ENCODE measurements around the gene KCNC1.

KCNC1 gene

GRCh38 chr11:17700991-17701390, 33.6 kb upstream of the KCNC1 start:
- TF ChIP-seq GATA3 (IDR thresholded peaks at IDR 0.05; ENCODE audit: low read depth, low read length) (no peak), GATA2 (IDR thresholded peaks at IDR 0.05; ENCODE audit: low read depth, low read length) (no peak)

- no peak for TF ChIP-seq GATA2 (IDR thresholded peaks at IDR 0.05; ENCODE audit: low read depth, low read length)
- no peak for TF ChIP-seq GATA3 (IDR thresholded peaks at IDR 0.05; ENCODE audit: low read depth, low read length)
Measured at GRCh38 chr11:17702876-17703275, 31.7 kb upstream of the KCNC1 start.

- TF ChIP-seq GATA3 (IDR thresholded peaks at IDR 0.05; ENCODE audit: low read depth, low read length) = no peak
- TF ChIP-seq GATA2 (IDR thresholded peaks at IDR 0.05; ENCODE audit: low read depth, low read length) = no peak
Measured at GRCh38 chr11:17703951-17704350, 30.6 kb upstream of the KCNC1 start.

GRCh38 chr11:17707830-17708229, 26.8 kb upstream of the KCNC1 start:
- TF ChIP-seq GATA2 (IDR thresholded peaks at IDR 0.05; ENCODE audit: low read depth, low read length) (no peak), GATA3 (IDR thresholded peaks at IDR 0.05; ENCODE audit: low read depth, low read length) (no peak)

GRCh38 chr11:17711836-17712235, 22.7 kb upstream of the KCNC1 start:
- no peak for TF ChIP-seq GATA3 (IDR thresholded peaks at IDR 0.05; ENCODE audit: low read depth, low read length)

- no peak for TF ChIP-seq GATA2 (IDR thresholded peaks at IDR 0.05; ENCODE audit: low read depth, low read length)
- no peak for TF ChIP-seq GATA3 (IDR thresholded peaks at IDR 0.05; ENCODE audit: low read depth, low read length)
Measured at GRCh38 chr11:17713851-17714250, 20.7 kb upstream of the KCNC1 start.

- TF ChIP-seq GATA2 (IDR thresholded peaks at IDR 0.05; ENCODE audit: low read depth, low read length) (no peak), GATA3 (IDR thresholded peaks at IDR 0.05; ENCODE audit: low read depth, low read length) (no peak)
Measured at GRCh38 chr11:17714356-17714854, 20.2 kb upstream of the KCNC1 start.

GRCh38 chr11:17714870-17715269, 19.7 kb upstream of the KCNC1 start:
- TF ChIP-seq GATA2 (IDR thresholded peaks at IDR 0.05; ENCODE audit: low read depth, low read length) (no peak), GATA3 (IDR thresholded peaks at IDR 0.05; ENCODE audit: low read depth, low read length) (no peak)

GRCh38 chr11:17716807-17717206, 17.8 kb upstream of the KCNC1 start:
- no peak for TF ChIP-seq GATA3 (IDR thresholded peaks at IDR 0.05; ENCODE audit: low read depth, low read length)
- TF ChIP-seq GATA2 (IDR thresholded peaks at IDR 0.05; ENCODE audit: low read depth, low read length) = no peak

GRCh38 chr11:17718015-17718414, 16.6 kb upstream of the KCNC1 start:
- no peak for TF ChIP-seq GATA2 (IDR thresholded peaks at IDR 0.05; ENCODE audit: low read depth, low read length)
- TF ChIP-seq GATA3 (IDR thresholded peaks at IDR 0.05; ENCODE audit: low read depth, low read length) = no peak

GRCh38 chr11:17718510-17718962, 16.0 kb upstream of the KCNC1 start:
- TF ChIP-seq GATA3 (IDR thresholded peaks at IDR 0.05; ENCODE audit: low read depth, low read length) (no peak), GATA2 (IDR thresholded peaks at IDR 0.05; ENCODE audit: low read depth, low read length) (no peak)

GRCh38 chr11:17719028-17719937, 15.3 kb upstream of the KCNC1 start, which contains the start of gene MYOD1:
TSS of gene MYOD1 (plus strand) at chr11:17719571. CDS start at chr11:17719783, 212 bp downstream.
- TF ChIP-seq GATA2 (IDR thresholded peaks at IDR 0.05; ENCODE audit: low read depth, low read length) (no peak), GATA3 (IDR thresholded peaks at IDR 0.05; ENCODE audit: low read depth, low read length) (no peak)

GRCh38 chr11:17719938-17720795, 14.4 kb upstream of the KCNC1 start:
- TF ChIP-seq GATA2 (IDR thresholded peaks at IDR 0.05; ENCODE audit: low read depth, low read length) (no peak), GATA3 (IDR thresholded peaks at IDR 0.05; ENCODE audit: low read depth, low read length) (no peak)

- TF ChIP-seq GATA2 (IDR thresholded peaks at IDR 0.05; ENCODE audit: low read depth, low read length) (no peak), GATA3 (IDR thresholded peaks at IDR 0.05; ENCODE audit: low read depth, low read length) (no peak)
Measured at GRCh38 chr11:17720796-17721171, 13.8 kb upstream of the KCNC1 start.

All from SH-SY5Y (cell line).